Renal pelvis (tissue), 4 donors: ENCODE data around the gene CDC42EP4. TPM values are rescaled to one million over a fixed set of nuclear protein-coding genes. Genes with fewer than 3 reads are reported as not detected.

Source experiments
- DNase-seq: peaks from one replicate; pipeline ENCODE4 v3.0.0-alpha.2; 2013
- polyA plus RNA-seq, 3 donors: library from polyadenylated mRNA; unstranded; fragments of 120-200 nt; gene quantifications; one replicate each; pipeline ENCODE4 v1.2.1, GENCODE V29; 2013; ENCODE audit not compliant: insufficient read length in 3 of 3

CDC42EP4 gene
- polyA plus RNA-seq, 3 donors, result 48.5 to 57.9 (median 54.5) TPM

GRCh38 chr17:73261952-73262675 lies 49.7 kb downstream of the CDC42EP4 start:
- no peak for DNase-seq

DNA sequence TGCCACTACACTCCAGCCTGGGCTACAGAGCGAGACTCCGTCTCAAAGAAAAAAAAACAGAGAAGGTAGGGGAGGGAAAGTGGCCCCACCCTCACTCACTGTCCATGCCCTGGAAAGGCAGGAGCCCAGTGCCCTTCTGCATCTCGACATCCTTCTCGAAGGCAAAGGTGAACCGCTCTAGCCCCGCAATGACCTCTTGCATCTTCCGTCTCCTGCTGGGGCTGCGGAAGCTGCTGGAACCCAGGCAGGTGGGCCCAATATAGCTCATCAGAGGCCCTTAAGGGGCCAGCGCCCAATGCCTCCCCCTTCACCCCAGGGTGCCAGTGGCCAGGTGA lies 50.2 kb downstream of the CDC42EP4 start, which contains the start of gene CPSF4L:
Gene CPSF4L, minus strand, starts transcription at position 264 of the 335 bp plus-strand sequence. Its CDS starts 62 bp downstream, at position 202.
- no peak for DNase-seq

DNA sequence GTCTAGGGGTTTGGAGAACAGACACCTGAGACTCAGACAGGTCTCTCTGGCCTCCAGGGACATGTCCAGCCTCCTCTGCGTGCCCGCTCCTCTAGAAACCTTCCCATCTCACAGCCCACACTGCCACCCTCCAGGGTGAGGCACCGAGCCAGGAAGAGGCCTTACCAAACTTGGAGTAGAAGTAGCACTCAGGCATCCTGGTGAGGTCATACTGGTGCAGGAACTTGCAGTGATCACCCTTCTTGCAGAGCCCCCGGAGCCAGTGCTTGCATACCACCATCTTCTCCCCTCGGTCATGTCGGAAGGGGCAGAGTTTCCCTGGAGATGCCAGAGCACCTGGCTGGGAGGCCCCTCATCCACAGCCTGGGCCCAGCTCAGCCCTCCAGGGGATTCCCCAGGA lies 54.3 kb downstream of the CDC42EP4 start:
- no peak for DNase-seq

GRCh38 chr17:73256220-73256619 lies 55.6 kb downstream of the CDC42EP4 start:
- DNase-seq, result no peak

DNA sequence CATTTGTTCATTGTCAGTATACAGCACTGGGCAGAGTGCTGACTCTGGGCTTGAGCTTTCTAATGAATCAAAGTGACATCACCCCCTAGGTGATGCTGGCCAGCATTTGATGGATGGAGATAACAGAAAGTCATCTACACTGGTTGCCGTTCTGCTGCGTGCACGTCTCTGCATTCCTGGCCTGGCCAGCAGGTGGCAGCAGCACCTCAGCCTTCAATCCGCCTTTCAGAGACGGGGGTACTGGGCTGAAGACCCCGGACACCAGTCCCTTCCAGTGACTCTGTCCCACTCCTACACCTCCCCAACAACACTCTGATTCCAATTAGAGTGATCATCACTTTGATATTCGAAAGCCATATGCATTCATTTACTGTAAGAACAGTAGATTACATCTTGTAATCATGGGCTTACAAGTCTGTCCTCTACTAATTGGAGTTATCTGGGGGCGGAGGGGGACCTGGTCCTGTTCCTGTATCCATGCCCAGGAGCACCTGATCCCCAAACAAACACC lies 56.1 kb downstream of the CDC42EP4 start:
- no peak for DNase-seq

DNA sequence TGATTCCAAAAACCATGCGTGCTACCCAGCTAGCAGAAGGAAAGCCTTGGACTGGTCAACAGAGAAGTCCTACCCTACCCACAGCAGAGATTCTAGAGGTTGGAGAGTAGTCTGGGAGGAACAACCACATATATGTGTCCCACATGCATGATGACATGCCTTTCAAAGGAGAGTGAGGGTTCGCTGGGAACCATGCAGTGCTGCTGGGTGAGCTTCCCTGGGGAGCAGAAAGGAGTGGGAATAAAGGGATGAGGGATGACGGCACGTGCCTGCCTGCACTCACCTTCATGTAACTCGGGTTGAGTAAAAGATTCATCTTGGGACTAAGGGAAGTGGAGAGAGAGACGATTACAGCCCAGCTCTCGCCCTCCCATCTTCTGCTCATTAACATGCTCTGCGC lies 59.9 kb downstream of the CDC42EP4 start:
- DNase-seq, result no peak

GRCh38 chr17:73250851-73251640 lies 60.8 kb downstream of the CDC42EP4 start:
- DNase-seq, result no peak

DNA sequence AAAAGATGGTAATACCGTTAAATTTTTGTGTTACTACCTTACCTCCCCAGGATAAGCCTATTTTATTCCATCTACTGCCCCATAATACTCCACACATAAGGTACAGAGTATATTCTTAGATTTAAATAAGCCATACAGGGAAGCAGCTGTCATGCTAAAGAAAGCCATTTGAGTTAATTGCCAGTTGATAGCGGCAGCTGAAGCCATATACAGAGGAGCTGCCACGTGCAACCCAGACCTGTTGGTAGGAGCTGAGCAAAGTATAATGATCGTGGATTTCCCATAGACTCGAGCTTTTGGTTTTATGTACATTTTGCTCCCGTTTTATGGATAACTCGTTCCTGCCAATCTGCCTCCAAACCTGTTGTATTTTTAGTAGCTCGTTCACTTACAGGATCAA lies 62.1 kb downstream of the CDC42EP4 start:
- no peak for DNase-seq

DNA sequence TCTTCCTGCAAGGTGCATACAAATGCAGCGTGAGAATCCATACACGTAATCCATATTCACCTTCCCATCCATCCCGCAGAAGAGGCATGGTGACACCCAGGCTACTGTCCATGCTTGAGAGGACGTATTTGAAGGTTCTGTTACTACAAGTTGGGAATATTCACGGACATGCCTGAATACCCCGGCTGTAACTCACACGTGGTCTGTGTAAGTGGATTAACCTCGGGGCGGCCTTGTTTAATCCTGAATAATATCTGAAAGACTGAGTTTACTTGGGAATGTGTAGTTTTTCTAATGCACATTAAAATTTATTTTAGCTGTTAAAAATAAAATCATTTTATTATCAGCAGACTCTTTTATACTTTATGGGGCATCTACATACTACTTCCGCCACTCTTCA lies 63.3 kb downstream of the CDC42EP4 start:
- DNase-seq, result no peak

- DNase-seq, result no peak
These were observed 64.1 kb downstream of the CDC42EP4 start for GRCh38 chr17:73247726-73248125.

GRCh38 chr17:73240561-73240960 lies 71.2 kb downstream of the CDC42EP4 start:
- DNase-seq, result no peak

DNA sequence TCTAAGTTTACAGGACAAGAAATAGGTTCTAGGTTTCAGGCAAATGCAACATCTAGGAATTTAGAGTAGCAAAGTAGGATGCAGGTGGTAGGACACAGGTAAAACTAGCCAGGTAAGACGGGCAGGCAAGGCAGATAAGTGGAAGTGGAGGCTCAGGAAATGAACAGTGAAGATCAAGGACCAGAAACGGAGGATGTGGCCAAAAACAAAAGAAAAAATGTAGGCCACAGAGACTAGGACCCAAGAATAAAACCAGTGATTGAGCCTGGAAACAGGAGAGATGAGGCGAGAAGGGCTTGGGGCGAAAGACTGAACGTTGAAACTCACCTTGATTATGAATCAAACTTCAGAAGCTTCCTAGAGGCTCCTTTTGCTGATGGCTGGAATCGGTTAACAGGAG lies 74.1 kb downstream of the CDC42EP4 start:
- no peak for DNase-seq

- DNase-seq, result no peak
These were observed 77.1 kb downstream of the CDC42EP4 start for GRCh38 chr17:73234736-73235135.

Other genes starting within 250 kb of the CDC42EP4 start
- gene SLC39A11, start 219.3 kb downstream of the CDC42EP4 start, polyA plus RNA-seq, result 10 to 100 TPM; 27.6 to 31.5 (median 30.7) TPM
- gene SSTR2, start 147.0 kb downstream of the CDC42EP4 start, polyA plus RNA-seq, result 1 to 10 TPM; 2.0 to 3.8 (median 3.1) TPM
- gene COG1, start 118.9 kb downstream of the CDC42EP4 start, polyA plus RNA-seq, result 10 to 100 TPM; 47.3 to 75.4 (median 60.0) TPM
- gene CPSF4L, start 50.1 kb downstream of the CDC42EP4 start, polyA plus RNA-seq, result under 1 TPM in 2 of 3 donors, not detected in 1; 0.18 to 0.23 TPM